Measurements from ENCODE around the gene ARX. TPM values are rescaled to one million over a fixed set of nuclear protein-coding genes. Genes with fewer than 3 reads are reported as not detected.

ARX gene
- total RNA-seq, 2 donors from 2014 or later, result 0.09 to 9.3 TPM

DNA sequence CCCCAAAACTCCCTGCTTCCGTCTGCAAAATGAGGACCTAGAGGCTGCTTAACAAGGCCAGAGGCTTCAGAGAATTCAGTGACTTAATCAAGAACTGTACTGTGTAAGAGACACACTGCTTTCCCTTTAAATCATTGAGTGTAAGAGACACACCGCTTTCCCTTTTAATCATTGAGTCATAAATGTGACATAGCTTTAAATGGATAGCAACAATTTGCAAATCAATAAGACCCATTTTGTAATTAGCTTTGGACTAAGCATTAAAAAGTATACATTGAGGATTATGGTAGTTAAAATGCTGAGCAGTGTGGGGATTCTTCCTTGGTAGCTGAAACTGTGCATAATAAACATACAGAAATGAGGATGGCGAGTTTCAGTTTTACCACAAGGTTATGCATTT is 31.8 kb downstream of the ARX start:
- DNase-seq (ENCODE audit: low spot score), result no peak
- no peaks in the 10 kb centered on the region for H3K4me1 ChIP-seq (replicated peaks)
- H3K4me3 ChIP-seq, result no peak overlapping the region
- no peak overlapping the region for H3K27ac ChIP-seq
- 91% methylated on average over 3 of the region's 3 CpGs for WGBS
- TF ChIP-seq POLR2A (IDR thresholded peaks at IDR 0.05), result no peak
- TF ChIP-seq, protein P1, sequence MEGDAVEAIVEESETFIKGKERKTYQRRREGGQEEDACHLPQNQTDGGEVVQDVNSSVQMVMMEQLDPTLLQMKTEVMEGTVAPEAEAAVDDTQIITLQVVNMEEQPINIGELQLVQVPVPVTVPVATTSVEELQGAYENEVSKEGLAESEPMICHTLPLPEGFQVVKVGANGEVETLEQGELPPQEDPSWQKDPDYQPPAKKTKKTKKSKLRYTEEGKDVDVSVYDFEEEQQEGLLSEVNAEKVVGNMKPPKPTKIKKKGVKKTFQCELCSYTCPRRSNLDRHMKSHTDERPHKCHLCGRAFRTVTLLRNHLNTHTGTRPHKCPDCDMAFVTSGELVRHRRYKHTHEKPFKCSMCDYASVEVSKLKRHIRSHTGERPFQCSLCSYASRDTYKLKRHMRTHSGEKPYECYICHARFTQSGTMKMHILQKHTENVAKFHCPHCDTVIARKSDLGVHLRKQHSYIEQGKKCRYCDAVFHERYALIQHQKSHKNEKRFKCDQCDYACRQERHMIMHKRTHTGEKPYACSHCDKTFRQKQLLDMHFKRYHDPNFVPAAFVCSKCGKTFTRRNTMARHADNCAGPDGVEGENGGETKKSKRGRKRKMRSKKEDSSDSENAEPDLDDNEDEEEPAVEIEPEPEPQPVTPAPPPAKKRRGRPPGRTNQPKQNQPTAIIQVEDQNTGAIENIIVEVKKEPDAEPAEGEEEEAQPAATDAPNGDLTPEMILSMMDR (IDR thresholded peaks at IDR 0.05), result no peak
- TF ChIP-seq POLR2AphosphoS5 (IDR thresholded peaks at IDR 0.05), result no peak
- H3K9me3 ChIP-seq, result no peaks in the 10 kb centered on the region
- no peaks in the 10 kb centered on the region for H3K36me3 ChIP-seq
- H3K27me3 ChIP-seq (replicated peaks; ENCODE audit: insufficient read depth), result no peaks in the 10 kb centered on the region
- intact Hi-C loops (cut with DNase I), result no loop called here

- WGBS, result 75% methylated on average over 5 of the region's 5 CpGs
- TF ChIP-seq POLR2AphosphoS5 (IDR thresholded peaks at IDR 0.05), result no peak
- TF ChIP-seq, protein P1 (IDR thresholded peaks at IDR 0.05), result no peak
- TF ChIP-seq POLR2A (IDR thresholded peaks at IDR 0.05), result no peak
Measured at GRCh38 chrX:24982306-24982965, 33.3 kb downstream of the ARX start.

DNA sequence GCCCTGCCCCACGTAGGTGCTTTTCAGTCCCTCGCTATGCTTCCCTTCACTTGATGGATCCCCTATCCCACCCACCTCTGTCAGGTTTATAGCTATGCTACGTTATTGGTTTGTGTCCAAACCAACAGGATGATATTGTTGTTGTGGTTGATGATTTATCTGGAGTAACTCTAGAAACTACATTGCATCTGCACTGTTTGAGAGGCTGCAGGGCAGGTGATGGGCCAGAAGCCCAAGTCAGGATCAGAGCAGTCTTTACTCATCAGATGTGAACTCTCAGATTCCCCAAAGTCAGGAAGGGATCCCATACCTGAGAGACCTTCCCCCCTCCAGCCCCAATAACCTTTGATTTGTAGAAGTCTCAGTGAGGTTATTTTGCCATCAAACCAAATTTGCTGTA is 34.7 kb downstream of the ARX start:
- Histone ChIP-seq H3K4me3 (no peak overlapping the region), H3K9me3 (no peaks in the 10 kb centered on the region), H3K4me1 (replicated peaks) (no peaks in the 10 kb centered on the region), H3K27ac (no peak overlapping the region), H3K36me3 (no peaks in the 10 kb centered on the region), H3K27me3 (replicated peaks; ENCODE audit: insufficient read depth) (no peaks in the 10 kb centered on the region)
- 90% methylated on average over 3 of the region's 3 CpGs for WGBS
- intact Hi-C loops (cut with DNase I), result no loop called here
- no peak for DNase-seq (ENCODE audit: low spot score)
- TF ChIP-seq, protein P1 (IDR thresholded peaks at IDR 0.05), result no peak
- TF ChIP-seq POLR2A (IDR thresholded peaks at IDR 0.05) (no peak), POLR2AphosphoS5 (IDR thresholded peaks at IDR 0.05) (no peak)

More at GRCh38 chrX:24982306-24982965, 33.3 kb downstream of the ARX start:
- DNase-seq (ENCODE audit: low spot score), result no peak
- Histone ChIP-seq H3K9me3 (no peaks in the 10 kb centered on the region), H3K27me3 (replicated peaks; ENCODE audit: insufficient read depth) (no peaks in the 10 kb centered on the region), H3K4me3 (no peak overlapping the region), H3K27ac (no peak overlapping the region), H3K36me3 (no peaks in the 10 kb centered on the region), H3K4me1 (replicated peaks) (no peaks in the 10 kb centered on the region)
- intact Hi-C loops (cut with DNase I), result no loop called here

- Histone ChIP-seq H3K4me3 (no peak overlapping the region), H3K9me3 (no peaks in the 10 kb centered on the region), H3K36me3 (no peaks in the 10 kb centered on the region), H3K4me1 (replicated peaks) (no peaks in the 10 kb centered on the region), H3K27ac (no peak overlapping the region), H3K27me3 (replicated peaks; ENCODE audit: insufficient read depth) (no peaks in the 10 kb centered on the region)
- 94% methylated on average over 3 of the region's 3 CpGs for WGBS
- DNase-seq (ENCODE audit: low spot score), result no peak
- intact Hi-C loops (cut with DNase I), result no loop called here
- TF ChIP-seq, protein P1 (IDR thresholded peaks at IDR 0.05), result no peak
- TF ChIP-seq POLR2AphosphoS5 (IDR thresholded peaks at IDR 0.05) (no peak), POLR2A (IDR thresholded peaks at IDR 0.05) (no peak)
Measured at GRCh38 chrX:24979081-24979480, 36.7 kb downstream of the ARX start.

DNA sequence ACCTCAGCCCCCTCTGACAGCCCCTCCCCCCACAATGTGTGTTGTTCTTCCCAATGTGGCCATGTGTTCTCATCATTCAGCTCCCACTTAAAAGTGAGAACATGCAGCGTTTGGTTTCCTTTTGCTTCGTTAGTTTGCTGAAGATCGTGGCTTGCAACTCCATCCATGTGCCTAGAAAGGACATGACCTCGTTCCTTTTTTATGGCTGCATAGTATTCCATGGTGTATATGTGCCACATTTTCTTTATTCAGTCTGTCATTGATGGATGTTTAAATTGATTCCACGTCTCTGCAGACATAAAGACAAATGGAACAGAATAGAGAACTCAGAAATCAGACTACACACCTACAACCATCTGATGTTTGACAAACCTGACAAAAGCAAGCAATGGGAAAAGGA is 46.0 kb downstream of the ARX start:
- intact Hi-C loops (cut with DNase I), result no loop called here
- no peaks in the 10 kb centered on the region for H3K9me3 ChIP-seq
- no peaks in the 10 kb centered on the region for H3K4me1 ChIP-seq (replicated peaks)
- WGBS, result 99% methylated on average over 5 of the region's 5 CpGs
- H3K27ac ChIP-seq, result no peak overlapping the region
- no peak for DNase-seq (ENCODE audit: low spot score)
- no peak for TF ChIP-seq POLR2A (IDR thresholded peaks at IDR 0.05)
- TF ChIP-seq, protein P1 (IDR thresholded peaks at IDR 0.05), result no peak
- no peak for TF ChIP-seq POLR2AphosphoS5 (IDR thresholded peaks at IDR 0.05)
- no peak overlapping the region for H3K4me3 ChIP-seq
- no peaks in the 10 kb centered on the region for H3K27me3 ChIP-seq (replicated peaks; ENCODE audit: insufficient read depth)
- H3K36me3 ChIP-seq, result no peaks in the 10 kb centered on the region
